Breast epithelium (tissue), 4 donors: Measurements from ENCODE around the gene HNRNPA0. TPM values are rescaled to one million over a fixed set of nuclear protein-coding genes. Genes with fewer than 3 reads are reported as not detected.
A peak's percentile ranks its signal among the peaks of the same experiment; 100 is the strongest.

Experiments used
- DNase-seq, 2 donors: peaks; one replicate each; pipeline ENCODE4 v3.0.0-alpha.2; 2019; ENCODE audit warnings: low spot score in 2 of 2
- H3K27ac ChIP-seq, 2 donors: fragments of 200-600 bp; sonication (generic) in 1 of 2; one replicate each; pipeline ENCODE4 v1.5.1; 2016 to 2019; ENCODE audit warnings: mild to moderate bottlenecking in 1 of 2
- H3K27me3 ChIP-seq, 2 donors: fragments of 200-600 bp; sonication (generic) in 1 of 2; one replicate each; pipeline versions ENCODE4 v1.5.1 to v1.6.0; 2017 to 2019; ENCODE audit warnings: control low read depth in 1 of 2, mild to moderate bottlenecking in 1 of 2
- H3K36me3 ChIP-seq: fragments of 200-600 bp; one replicate; pipeline ENCODE4 v1.5.1; 2019
- H3K4me1 ChIP-seq, 2 donors: fragments of 200-600 bp; sonication (generic); one replicate each; pipeline ENCODE4 v1.5.1; 2016 to 2019; ENCODE audit warnings: control low read depth in 1 of 2
- H3K4me3 ChIP-seq, 3 donors: fragments of 200-600 bp; sonication (generic); 1 replicate in 2 of 3; 2 replicates in 1 of 3; pipeline ENCODE4 v1.5.1; 2016 to 2019; ENCODE audit warnings: mild to moderate bottlenecking in 3 of 3, moderate library complexity in 2 of 3
- H3K9me3 ChIP-seq, 2 donors: fragments of 200-600 bp; sonication (generic) in 1 of 2; one replicate each; pipeline ENCODE4 v1.5.1; 2016 to 2019; ENCODE audit warnings: control low read depth in 1 of 2
- CTCF ChIP-seq, 3 donors: fragments of 450-650 bp; IDR thresholded peaks; one replicate each; pipeline ENCODE4 v1.5.1; 2016 to 2017; ENCODE audit warnings: antibody characterized with exemption in 3 of 3, mild to moderate bottlenecking in 3 of 3, moderate library complexity in 3 of 3
- POLR2A ChIP-seq: fragments of 450-650 bp; IDR thresholded peaks from one replicate; pipeline ENCODE4 v1.6.1; 2016; ENCODE audit warnings: antibody characterized with exemption, mild to moderate bottlenecking, moderate library complexity
- POLR2AphosphoS5 ChIP-seq, 3 donors: sonication (generic); formaldehyde crosslinking; IDR thresholded peaks; one replicate each; pipeline ENCODE4 v1.6.1; 2017; ENCODE audit warnings: antibody characterized with exemption in 3 of 3
- intact Hi-C: fragments of 100-400 bp; cut with DNase I; formaldehyde crosslinking; loops from one replicate; pipeline ENCODE4 v1.15.1; 2023; ENCODE audit warnings: low total_unique reads
- total RNA-seq, 3 donors: library from RNA; depleted of rRNA; stranded (reverse); fragments of >200 nt; gene quantifications; one replicate each; pipeline ENCODE4 v1.1.0, GENCODE V29; 2016

The HNRNPA0 gene
- total RNA-seq, 3 donors from 2014 or later = 11.5 to 13.3 (median 11.8) TPM

GRCh38 chr5:137733006-137733405, 21.2 kb downstream of the HNRNPA0 start:
- no peak overlapping the region for H3K4me3 ChIP-seq
- no peaks in the 10 kb centered on the region for H3K4me1 ChIP-seq
- H3K36me3 ChIP-seq = no peaks in the 10 kb centered on the region
- intact Hi-C loops = no loop called here
- TF ChIP-seq POLR2AphosphoS5 (IDR thresholded peaks at IDR 0.05) = no peak
- no peak for DNase-seq
- H3K9me3 ChIP-seq = no peaks in the 10 kb centered on the region
- H3K27ac ChIP-seq = no peak overlapping the region
- H3K27me3 ChIP-seq = no peaks in the 10 kb centered on the region

- Histone ChIP-seq H3K27ac (peak overlapping the region in 1 of 2 donors; percentile 40), H3K27me3 (no peaks in the 10 kb centered on the region), H3K9me3 (no peaks in the 10 kb centered on the region), H3K4me1 (no peaks in the 10 kb centered on the region), H3K36me3 (no peaks in the 10 kb centered on the region), H3K4me3 (no peak overlapping the region)
- TF ChIP-seq POLR2AphosphoS5 (IDR thresholded peaks at IDR 0.05) (no peak), CTCF (IDR thresholded peaks at IDR 0.05) (no peak)
- no peak for DNase-seq
- intact Hi-C loops = no loop called here
These were observed 23.0 kb downstream of the HNRNPA0 start for GRCh38 chr5:137731176-137731575.

- Histone ChIP-seq H3K36me3 (no peaks in the 10 kb centered on the region), H3K4me3 (no peak overlapping the region), H3K27ac (peak overlapping the region in 1 of 2 donors; percentile 74), H3K9me3 (no peaks in the 10 kb centered on the region), H3K4me1 (no peaks in the 10 kb centered on the region), H3K27me3 (no peaks in the 10 kb centered on the region)
- TF ChIP-seq POLR2AphosphoS5 (IDR thresholded peaks at IDR 0.05) (no peak), CTCF (IDR thresholded peaks at IDR 0.05) (no peak), POLR2A (no peak)
- DNase-seq = no peak
- intact Hi-C loops = no loop called here
These were observed 23.8 kb downstream of the HNRNPA0 start for GRCh38 chr5:137730336-137730735.

GRCh38 chr5:137728048-137728447, 26.1 kb downstream of the HNRNPA0 start:
- no peak overlapping the region for H3K4me3 ChIP-seq
- H3K27ac ChIP-seq = no peak overlapping the region
- no peaks in the 10 kb centered on the region for H3K27me3 ChIP-seq
- TF ChIP-seq POLR2AphosphoS5 (IDR thresholded peaks at IDR 0.05) (no peak), CTCF (IDR thresholded peaks at IDR 0.05) (no peak), POLR2A (no peak)
- H3K4me1 ChIP-seq = no peaks in the 10 kb centered on the region
- H3K36me3 ChIP-seq = no peaks in the 10 kb centered on the region
- no peaks in the 10 kb centered on the region for H3K9me3 ChIP-seq
- intact Hi-C loops = no loop called here
- no peak for DNase-seq

GRCh38 chr5:137727623-137728022, 26.5 kb downstream of the HNRNPA0 start:
- intact Hi-C loops = no loop called here
- H3K4me1 ChIP-seq = no peaks in the 10 kb centered on the region
- H3K9me3 ChIP-seq = no peaks in the 10 kb centered on the region
- no peak for TF ChIP-seq CTCF (IDR thresholded peaks at IDR 0.05)
- TF ChIP-seq POLR2A = no peak
- no peak for TF ChIP-seq POLR2AphosphoS5 (IDR thresholded peaks at IDR 0.05)
- no peak overlapping the region for H3K4me3 ChIP-seq
- no peaks in the 10 kb centered on the region for H3K27me3 ChIP-seq
- no peaks in the 10 kb centered on the region for H3K36me3 ChIP-seq
- no peak for DNase-seq
- H3K27ac ChIP-seq = no peak overlapping the region

- DNase-seq = no peak
- H3K36me3 ChIP-seq = no peaks in the 10 kb centered on the region
- H3K27me3 ChIP-seq = no peaks in the 10 kb centered on the region
- TF ChIP-seq POLR2A (no peak), POLR2AphosphoS5 (IDR thresholded peaks at IDR 0.05) (no peak), CTCF (IDR thresholded peaks at IDR 0.05) (no peak)
- H3K4me3 ChIP-seq = no peak overlapping the region
- H3K4me1 ChIP-seq = no peaks in the 10 kb centered on the region
- H3K27ac ChIP-seq = no peak overlapping the region
- H3K9me3 ChIP-seq = no peaks in the 10 kb centered on the region
- intact Hi-C loops = no loop called here
These were observed 29.9 kb downstream of the HNRNPA0 start for GRCh38 chr5:137724251-137724650.
